ENCODE results near the gene EVA1C. TPM values are rescaled to one million over a fixed set of nuclear protein-coding genes. Genes with fewer than 3 reads are reported as not detected.
"Not testable (repeated sequence)": the region's sequence is repeated elsewhere in the genome, so short reads cannot be mapped to it uniquely, and the experiment has no call there.

EVA1C gene
- total RNA-seq, 1 donor from 2014 or later = 0.38 TPM

- POLR2A ChIA-PET = no interaction called here
- H3K36me3 Mint-ChIP-seq (ENCODE audit: low read depth) = peaks cover 43% of the 10 kb centered on the region
- intact Hi-C loops (cut with micrococcal nuclease) = loop anchor here (10.0 kb wide), 1 partner anchor 1105 kb away; the partner anchor contains the start of gene DNAJC28
- no peaks in the 10 kb centered on the region for H3K9me3 Mint-ChIP-seq
- no peak for TF ChIP-seq CTCF (IDR thresholded peaks at IDR 0.05)
- DNase-seq = no peak
- no peak overlapping the region for H3K4me3 Mint-ChIP-seq
- H3K27ac Mint-ChIP-seq = no peak overlapping the region
- ATAC-seq (ENCODE audit: low read depth) = no peak
- H3K27me3 Mint-ChIP-seq = no peaks in the 10 kb centered on the region
- CTCF ChIA-PET = no interaction called here
- peaks cover 47% of the 10 kb centered on the region for H3K4me1 Mint-ChIP-seq
Measured at GRCh38 chr21:32389337-32390015, 23.0 kb upstream of the EVA1C start.

GRCh38 chr21:32390537-32391224, 21.8 kb upstream of the EVA1C start:
- CTCF ChIA-PET; H3K4me3 Mint-ChIP-seq; POLR2A ChIA-PET; DNase-seq; ATAC-seq (ENCODE audit: low read depth); H3K27me3 Mint-ChIP-seq; H3K9me3 Mint-ChIP-seq; H3K27ac Mint-ChIP-seq: not testable (repeated sequence)
- peaks cover 47% of the 10 kb centered on the region for H3K4me1 Mint-ChIP-seq
- H3K36me3 Mint-ChIP-seq (ENCODE audit: low read depth) = peaks cover 32% of the 10 kb centered on the region
- intact Hi-C loops (cut with micrococcal nuclease) = loop anchor here (10.0 kb wide), 1 partner anchor 1104 kb away; the partner anchor contains the start of gene DNAJC28

- Mint-ChIP-seq H3K9me3 (no peaks in the 10 kb centered on the region), H3K27ac (peak overlapping the region; percentile 46), H3K36me3 (ENCODE audit: low read depth) (peaks cover 29% of the 10 kb centered on the region), H3K4me3 (peak overlapping the region; percentile 87), H3K4me1 (peaks cover 47% of the 10 kb centered on the region), H3K27me3 (peaks cover 2% of the 10 kb centered on the region)
- no peak for TF ChIP-seq CTCF (IDR thresholded peaks at IDR 0.05)
- ATAC-seq (ENCODE audit: low read depth) (no peak), DNase-seq (no peak)
- POLR2A ChIA-PET = interaction anchor here (1.9 kb wide), 1 partner anchor 220 kb away, joined by 7 read pairs; the partner anchor contains the start of gene CFAP298
- CTCF ChIA-PET = no interaction called here
- intact Hi-C loops (cut with micrococcal nuclease) = loop anchor here (1.0 to 10.0 kb wide), 6 partner anchors 178 to 1151 kb away; partner anchors contain the start of genes DNAJC28, GART, SON and SYNJ1
Measured at GRCh38 chr21:32391755-32392154, 20.8 kb upstream of the EVA1C start.

GRCh38 chr21:32392299-32392879, 20.1 kb upstream of the EVA1C start:
- Mint-ChIP-seq H3K27me3 (peaks cover 2% of the 10 kb centered on the region), H3K4me1 (peaks cover 45% of the 10 kb centered on the region), H3K9me3 (no peaks in the 10 kb centered on the region), H3K4me3 (peak overlapping the region; percentile 87), H3K27ac (peak overlapping the region; percentile 83), H3K36me3 (ENCODE audit: low read depth) (peaks cover 24% of the 10 kb centered on the region)
- ATAC-seq (ENCODE audit: low read depth) = peak; percentile 38
- intact Hi-C loops (cut with micrococcal nuclease) = loop anchor here (1.0 to 10.0 kb wide), 6 partner anchors 177 to 1150 kb away; partner anchors contain the start of genes DNAJC28, GART, SON and SYNJ1
- no peak for DNase-seq
- CTCF ChIA-PET = interaction anchor here (0.6 kb wide), 1 partner anchor 54 kb away, joined by 3 read pairs; no protein-coding TSS in a partner anchor
- POLR2A ChIA-PET = interaction anchor here (0.6 to 1.9 kb wide), 2 partner anchors 216 to 220 kb away, joined by 7 to 16 read pairs; partner anchors contain the start of gene CFAP298
- no peak for TF ChIP-seq CTCF (IDR thresholded peaks at IDR 0.05)

GRCh38 chr21:32392880-32393676, 19.4 kb upstream of the EVA1C start, which contains the start of gene URB1:
URB1 (minus strand) TSS chr21:32393012; CDS start chr21:32392910, 102 bp downstream.
- intact Hi-C loops (cut with micrococcal nuclease) = loop anchor here (1.0 to 10.0 kb wide), 10 partner anchors 114 to 1150 kb away; partner anchors contain the start of genes CFAP298, DNAJC28, GART and MIS18A
- no peaks in the 10 kb centered on the region for H3K9me3 Mint-ChIP-seq
- TF ChIP-seq CTCF (IDR thresholded peaks at IDR 0.05) = no peak
- peaks cover 18% of the 10 kb centered on the region for H3K36me3 Mint-ChIP-seq (ENCODE audit: low read depth)
- POLR2A ChIA-PET = interaction anchor here (0.6 to 1.9 kb wide), 3 partner anchors 8 to 219 kb away, joined by 3 to 16 read pairs (median 7); partner anchors contain the start of gene CFAP298
- H3K27me3 Mint-ChIP-seq = peaks cover 6% of the 10 kb centered on the region
- peak; percentile 97 for ATAC-seq (ENCODE audit: low read depth)
- peak; percentile 97 for DNase-seq
- peak within 1 kb of the TSS; percentile 83 for H3K27ac Mint-ChIP-seq
- peak within 1 kb of the TSS; percentile 87 for H3K4me3 Mint-ChIP-seq
- CTCF ChIA-PET = no interaction called here
- peaks cover 41% of the 10 kb centered on the region for H3K4me1 Mint-ChIP-seq
